GM23338 (cell line): Measurements from ENCODE around the gene MEGF6. TPM values are rescaled to one million over a fixed set of nuclear protein-coding genes. Genes with fewer than 3 reads are reported as not detected.

ENCODE experiments used
- CREB1 ChIP-seq: fragments of 250-450 bp; sonication (Bioruptor Pico); IDR thresholded peaks from 2 replicates; pipeline ENCODE4 v1.5.0; 2020; ENCODE audit warnings: low read depth, mild to moderate bottlenecking, moderate library complexity
- EZH2 ChIP-seq: fragments of 200-600 bp; sonication (generic); IDR thresholded peaks from one replicate; pipeline ENCODE4 v1.8.0; 2017; ENCODE audit warnings: antibody characterized with exemption, mild to moderate bottlenecking, low read depth; ENCODE audit not compliant: unreplicated experiment
- JUNB ChIP-seq: IDR thresholded peaks from one replicate; pipeline ENCODE4 v1.6.1; 2016; ENCODE audit warnings: antibody characterized with exemption; ENCODE audit not compliant: unreplicated experiment
- NANOG ChIP-seq: IDR thresholded peaks from 2 replicates; pipeline ENCODE4 v1.6.1; 2016; ENCODE audit warnings: antibody characterized with exemption, borderline replicate concordance
- REST ChIP-seq: IDR thresholded peaks from one replicate; pipeline ENCODE4 v1.6.1; 2018; ENCODE audit warnings: antibody characterized with exemption; ENCODE audit not compliant: unreplicated experiment
- STAT1 ChIP-seq: IDR thresholded peaks from one replicate; pipeline ENCODE4 v1.6.1; 2016; ENCODE audit warnings: antibody characterized with exemption; ENCODE audit not compliant: unreplicated experiment
- ZNF462 ChIP-seq: fragments of 250-450 bp; sonication (Bioruptor Pico); IDR thresholded peaks from 2 replicates; pipeline ENCODE4 v1.5.0; 2020; ENCODE audit warnings: mild to moderate bottlenecking, moderate library complexity
- polyA plus RNA-seq: library from polyadenylated mRNA; unstranded; fragments of >200 nt; fragmentation: Nextera tagmentation; extraction: Ambion mirVana; gene quantifications from 2 replicates; pipeline ENCODE4 v1.2.1, GENCODE V29; 2016
- total RNA-seq: library from RNA; depleted of rRNA; stranded (reverse); fragments of >200 nt; shearing (Covaris generic); gene quantifications from 2 replicates; pipeline ENCODE4 v1.2.3, GENCODE V29; 2014

Gene MEGF6
- total and polyA plus RNA-seq, 2 experiments from 2014 or later: 4.0 to 21.4 TPM

DNA sequence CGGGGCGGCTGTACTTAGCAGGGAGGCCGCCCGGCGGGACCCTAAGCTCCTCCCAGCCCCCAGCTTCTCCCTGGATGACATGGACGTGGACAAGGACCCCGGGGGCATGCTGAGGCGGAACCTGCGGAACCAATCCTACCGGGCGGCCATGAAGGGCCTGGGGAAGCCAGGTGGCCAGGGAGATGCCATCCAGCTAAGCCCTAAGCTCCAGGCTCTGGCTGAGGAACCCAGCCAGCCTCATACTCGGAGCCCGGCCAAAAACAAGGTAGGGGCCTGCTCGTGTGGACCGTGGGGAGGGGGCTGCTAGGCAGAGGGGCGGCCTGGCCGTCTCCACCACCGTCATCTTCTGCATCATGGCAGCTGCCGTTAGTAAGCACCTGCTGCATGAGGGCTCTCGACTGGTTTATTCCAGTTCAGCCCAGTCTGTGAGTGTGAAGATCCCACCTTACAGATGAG is 147.9 kb downstream of the MEGF6 start (continued):
- TF ChIP-seq ZNF462 (no peak), JUNB (no peak), CREB1 (CRISPR knock-in tag) (no peak), STAT1 (no peak), REST (no peak), NANOG (no peak), EZH2 (no peak)
